IMR-90 (cell line): ENCODE data around the gene SLC18A3. TPM values are rescaled to one million over a fixed set of nuclear protein-coding genes. Genes with fewer than 3 reads are reported as not detected.

Experiments used
- ATAC-seq: fragments of 200-7000 bp; cut with Tn5 transposase; 2 replicates; pipeline ENCODE4 v1.9.1; 2020; ENCODE audit warnings: low read depth, mild to moderate bottlenecking, moderate library complexity
- BruUV-seq: library from RNA; stranded (reverse); fragments of 400-500 nt; replicated peaks from 2 replicates; lab custom pipeline; 2021; lab: Mats Ljungman, UMichigan
- CTCF ChIA-PET: fragments of 300-600 bp; formaldehyde crosslinking; extraction: SDS; loops from one replicate; lab custom pipeline; 2021; ENCODE audit warnings: antibody characterized with exemption; lab: Yijun Ruan, JAX
- POLR2A ChIA-PET: fragments of 300-600 bp; sonication (Branson Sonifier 250); formaldehyde crosslinking; loops from one replicate; lab custom pipeline; 2022; ENCODE audit warnings: antibody characterized with exemption; ENCODE audit not compliant: unreplicated experiment; lab: Charles Lee
- DNase-seq: peaks from one replicate; pipeline ENCODE4 v3.0.0; 2013
- H2AFZ ChIP-seq: replicated peaks from 2 replicates; pipeline ENCODE3; 2013; ENCODE audit warnings: low read length, mild to moderate bottlenecking; ENCODE audit not compliant: poor library complexity
- H2AK5ac ChIP-seq: 2 replicates; pipeline ENCODE4 v1.6.1; 2013; ENCODE audit warnings: low read depth, low read length, inconsistent platforms
- H2AK9ac ChIP-seq: replicated peaks from 2 replicates; pipeline ENCODE3; 2013; ENCODE audit warnings: mild to moderate bottlenecking, low read depth, low read length, moderate library complexity; ENCODE audit not compliant: poor library complexity
- H2BK120ac ChIP-seq: 2 replicates; pipeline ENCODE4 v1.6.1; 2013; ENCODE audit warnings: low read depth, low read length, inconsistent platforms
- H2BK15ac ChIP-seq: 3 replicates; pipeline ENCODE4 v1.6.1; 2013; ENCODE audit warnings: low read depth, low read length, inconsistent platforms
- H2BK20ac ChIP-seq: 2 replicates; pipeline ENCODE4 v1.6.1; 2013; ENCODE audit warnings: low read depth, mild to moderate bottlenecking, inconsistent platforms, low read length, moderate library complexity
- H2BK5ac ChIP-seq: 2 replicates; pipeline ENCODE4 v1.6.1; 2013; ENCODE audit warnings: mild to moderate bottlenecking, low read depth, low read length, inconsistent platforms; ENCODE audit not compliant: poor library complexity, severe bottlenecking
- H3K14ac ChIP-seq: replicated peaks from 2 replicates; pipeline ENCODE4 v1.6.1; 2013; ENCODE audit warnings: low read depth, low read length, inconsistent platforms
- H3K18ac ChIP-seq: 2 replicates; pipeline ENCODE4 v1.6.1; 2013; ENCODE audit warnings: low read depth, low read length, control low read depth
- H3K23ac ChIP-seq: 2 replicates; pipeline ENCODE4 v1.6.1; 2013; ENCODE audit warnings: low read depth, low read length, inconsistent platforms
- H3K27ac ChIP-seq: 2 replicates; pipeline ENCODE4 v1.5.1; 2013; ENCODE audit warnings: mild to moderate bottlenecking, control low read depth, low read length; ENCODE audit not compliant: insufficient read depth
- H3K27me3 ChIP-seq: 2 replicates; pipeline ENCODE4 v1.6.1; 2013; ENCODE audit warnings: low read length; ENCODE audit not compliant: control insufficient read depth, insufficient read depth
- H3K36me3 ChIP-seq: 2 replicates; pipeline ENCODE4 v1.6.1; 2013; ENCODE audit warnings: low read length, mixed read lengths; ENCODE audit not compliant: control insufficient read depth, insufficient read depth
- H3K4ac ChIP-seq: 2 replicates; pipeline ENCODE4 v1.6.1; 2013; ENCODE audit warnings: low read depth, low read length, inconsistent platforms
- H3K4me1 ChIP-seq: 2 replicates; pipeline ENCODE4 v1.6.1; 2013; ENCODE audit warnings: low read length, mixed read lengths; ENCODE audit not compliant: control insufficient read depth, insufficient read depth
- H3K4me2 ChIP-seq: 2 replicates; pipeline ENCODE4 v1.6.1; 2013; ENCODE audit warnings: low read depth, mild to moderate bottlenecking, control low read depth, low read length, moderate library complexity
- H3K4me3 ChIP-seq: 2 replicates; pipeline ENCODE4 v1.5.1; 2013; ENCODE audit warnings: low read depth, mild to moderate bottlenecking, control low read depth, low read length, moderate library complexity; ENCODE audit not compliant: insufficient read depth
- H3K56ac ChIP-seq: 2 replicates; pipeline ENCODE4 v1.6.1; 2013; ENCODE audit warnings: low read length, inconsistent platforms; ENCODE audit not compliant: insufficient read depth; ENCODE audit errors: extremely low read depth
- H3K79me1 ChIP-seq, 2 experiments: 2 replicates each; pipeline ENCODE4 v1.6.1; 2013; ENCODE audit warnings: low read length in 2 of 2, inconsistent platforms in 1 of 2, low read depth in 1 of 2
- H3K9ac ChIP-seq: 2 replicates; pipeline ENCODE4 v1.6.1; 2013; ENCODE audit warnings: low read depth, low read length, control low read depth
- H3K9me1 ChIP-seq: 2 replicates; pipeline ENCODE4 v1.6.1; 2013; ENCODE audit warnings: low read length, inconsistent platforms; ENCODE audit not compliant: insufficient read depth
- H3K9me3 ChIP-seq: 2 replicates; pipeline ENCODE4 v1.6.1; 2013; ENCODE audit warnings: low read length; ENCODE audit not compliant: control insufficient read depth, insufficient read depth
- H4K20me1 ChIP-seq: 2 replicates; pipeline ENCODE4 v1.6.1; 2013; ENCODE audit warnings: low read length, inconsistent platforms; ENCODE audit not compliant: insufficient read depth
- H4K5ac ChIP-seq: 2 replicates; pipeline ENCODE4 v1.6.1; 2013; ENCODE audit warnings: mild to moderate bottlenecking, low read depth, low read length, control low read depth
- H4K8ac ChIP-seq, 2 experiments: 2 replicates each; pipeline ENCODE4 v1.6.1; 2013; ENCODE audit warnings: low read depth in 2 of 2, low read length in 2 of 2, control low read depth in 1 of 2, inconsistent platforms in 1 of 2
- H4K91ac ChIP-seq: 2 replicates; pipeline ENCODE4 v1.6.1; 2013; ENCODE audit warnings: low read depth, low read length, inconsistent platforms; ENCODE audit not compliant: insufficient read depth
- BHLHE40 ChIP-seq: fragments of 150-350 bp; IDR thresholded peaks from 2 replicates; pipeline ENCODE4 v1.6.1; 2016; ENCODE audit warnings: mild to moderate bottlenecking, low read depth, low read length
- CEBPB ChIP-seq: IDR thresholded peaks from 2 replicates; pipeline ENCODE4 v1.6.1; 2012; ENCODE audit warnings: low read depth, low read length, improper control_type of control experiment
- CHD1 ChIP-seq: IDR thresholded peaks from 2 replicates; pipeline ENCODE4 v1.6.1; 2012; ENCODE audit warnings: low read depth, low read length, improper control_type of control experiment
- CTCF ChIP-seq: conservative IDR thresholded peaks from 2 replicates; pipeline ENCODE4 v1.5.1; 2012; ENCODE audit warnings: mild to moderate bottlenecking, low read depth, low read length, improper control_type of control experiment
- FOS ChIP-seq: fragments of 150-350 bp; IDR thresholded peaks from 2 replicates; pipeline ENCODE4 v1.6.1; 2016; ENCODE audit warnings: low read depth, low read length
- MAFK ChIP-seq: IDR thresholded peaks from 2 replicates; pipeline ENCODE4 v1.6.1; 2012; ENCODE audit warnings: low read depth, low read length, improper control_type of control experiment
- MAZ ChIP-seq: IDR thresholded peaks from 2 replicates; pipeline ENCODE4 v1.6.1; 2012; ENCODE audit warnings: low read depth, mild to moderate bottlenecking, low read length, improper control_type of control experiment, moderate library complexity, borderline replicate concordance
- MXI1 ChIP-seq: IDR thresholded peaks from 2 replicates; pipeline ENCODE4 v1.6.1; 2012; ENCODE audit warnings: low read depth, mild to moderate bottlenecking, low read length, moderate library complexity, borderline replicate concordance
- NFE2L2 ChIP-seq: fragments of 150-350 bp; IDR thresholded peaks from 2 replicates; pipeline ENCODE4 v1.6.1; 2016; ENCODE audit warnings: low read depth, mild to moderate bottlenecking, low read length
- POLR2A ChIP-seq: IDR thresholded peaks from 2 replicates; pipeline ENCODE4 v1.6.1; 2012; ENCODE audit warnings: mild to moderate bottlenecking, low read depth, low read length
- RAD21 ChIP-seq: IDR thresholded peaks from 2 replicates; pipeline ENCODE4 v1.6.1; 2012; ENCODE audit warnings: low read length, improper control_type of control experiment
- RCOR1 ChIP-seq: IDR thresholded peaks from 2 replicates; pipeline ENCODE4 v1.6.1; 2012; ENCODE audit warnings: mild to moderate bottlenecking, low read length, improper control_type of control experiment; ENCODE audit not compliant: insufficient replicate concordance
- RFX5 ChIP-seq: IDR thresholded peaks from 2 replicates; pipeline ENCODE4 v1.8.0; 2012; ENCODE audit warnings: low read depth, mild to moderate bottlenecking, low read length, moderate library complexity
- SMC3 ChIP-seq: fragments of 150-350 bp; IDR thresholded peaks from 2 replicates; pipeline ENCODE4 v1.6.1; 2016; ENCODE audit warnings: low read depth, mild to moderate bottlenecking, antibody characterized with exemption, low read length, moderate library complexity
- USF2 ChIP-seq: fragments of 150-350 bp; IDR thresholded peaks from 2 replicates; pipeline ENCODE4 v1.6.1; 2017; ENCODE audit warnings: mild to moderate bottlenecking, antibody characterized with exemption, low read length, low read depth
- WGBS, 2 experiments: methylation state at CpG; one replicate each; pipeline versions ENCODE4 v1.1.5 to v1.1.7; 2013; ENCODE audit warnings: missing lambda C conversion rate in 2 of 2; ENCODE audit not compliant: insufficient read length in 1 of 2; ENCODE audit errors: extremely low coverage in 2 of 2; 5-methylcytosine and 5-hydroxymethylcytosine counted together
- dilution Hi-C: fragments of 300-500 bp; cut with HindIII; formaldehyde crosslinking; loops from one replicate; pipeline ENCODE4 v1.14.3; 2018; ENCODE audit warnings: low sequenced_read_pairs; ENCODE audit not compliant: unreplicated experiment
- in situ Hi-C: fragments of 300-500 bp; cut with MboI; formaldehyde crosslinking; loops from 3 replicates; pipeline ENCODE4 v1.14.3; 2019; ENCODE audit warnings: low sequenced_read_pairs, inconsistent platforms, mixed read lengths
- intact Hi-C: fragments of 100-400 bp; cut with micrococcal nuclease; formaldehyde crosslinking; loops from 2 replicates; pipeline ENCODE4 v1.10.0; 2022
- polyA plus RNA-seq, 3 experiments: library from polyadenylated mRNA; depleted of rRNA; stranded (reverse); fragments of >200 nt; gene quantifications; 2 replicates each; pipeline ENCODE4 v1.2.3, GENCODE V29; 2012; ENCODE audit warnings: low replicate concordance in 1 of 3
- total RNA-seq: library from RNA; depleted of rRNA; stranded (reverse); fragments of >200 nt; gene quantifications from 2 replicates; pipeline ENCODE4 v1.2.3, GENCODE V29; 2012
- TF ChIP-seq, protein P1 (sequence below): fragments of 150-350 bp; IDR thresholded peaks from 2 replicates; pipeline ENCODE4 v1.6.1; 2016; ENCODE audit warnings: low read depth, mild to moderate bottlenecking, low read length, moderate library complexity, borderline replicate concordance

The SLC18A3 gene
- total and polyA plus RNA-seq, 2 of the 4 experiments (the other 2 are of a cell fraction), result not detected

- dilution Hi-C loops, result no loop called here
Observed at GRCh38 chr10:49647554-49647953, 37.4 kb downstream of the SLC18A3 start.

More at GRCh38 chr10:49647554-49647953, 37.4 kb downstream of the SLC18A3 start:
- no CpG with 5 or more reads among the region's 4 CpGs for WGBS, 2 experiments
- H4K20me1 ChIP-seq, result no peaks in the 10 kb centered on the region
- in situ Hi-C loops (no loop called here), intact Hi-C loops (no loop called here)
- ATAC-seq (no peak), DNase-seq (no peak)
- no peaks in the 10 kb centered on the region for H3K9me3 ChIP-seq
- H2AFZ ChIP-seq, result no peak overlapping the region
- no peak overlapping the region for H3K18ac ChIP-seq
- no peak overlapping the region for H4K5ac ChIP-seq
- H3K79me1 ChIP-seq, result no peaks in the 10 kb centered on the region
- H3K23ac ChIP-seq, result no peak overlapping the region
- no peak overlapping the region for H3K4ac ChIP-seq
- TF ChIP-seq RAD21 (no peak), USF2 (no peak), CHD1 (no peak), RCOR1 (no peak), MAFK (no peak), NFE2L2 (no peak), MXI1 (no peak), POLR2A (no peak), MAZ (no peak), CTCF (no peak), RFX5 (no peak), FOS (no peak), BHLHE40 (no peak), SMC3 (no peak), CEBPB (no peak)
- TF ChIP-seq, protein P1, sequence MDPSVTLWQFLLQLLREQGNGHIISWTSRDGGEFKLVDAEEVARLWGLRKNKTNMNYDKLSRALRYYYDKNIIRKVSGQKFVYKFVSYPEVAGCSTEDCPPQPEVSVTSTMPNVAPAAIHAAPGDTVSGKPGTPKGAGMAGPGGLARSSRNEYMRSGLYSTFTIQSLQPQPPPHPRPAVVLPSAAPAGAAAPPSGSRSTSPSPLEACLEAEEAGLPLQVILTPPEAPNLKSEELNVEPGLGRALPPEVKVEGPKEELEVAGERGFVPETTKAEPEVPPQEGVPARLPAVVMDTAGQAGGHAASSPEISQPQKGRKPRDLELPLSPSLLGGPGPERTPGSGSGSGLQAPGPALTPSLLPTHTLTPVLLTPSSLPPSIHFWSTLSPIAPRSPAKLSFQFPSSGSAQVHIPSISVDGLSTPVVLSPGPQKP, result no peak
- no peak overlapping the region for H3K9ac ChIP-seq
- H3K27ac ChIP-seq, result no peak overlapping the region
- no peak overlapping the region for H2AK5ac ChIP-seq
- H2BK15ac ChIP-seq, result no peak overlapping the region
- H2BK120ac ChIP-seq, result no peak overlapping the region
- no peak overlapping the region for H2AK9ac ChIP-seq
- H3K27me3 ChIP-seq, result peaks cover 8% of the 10 kb centered on the region
- no peak overlapping the region for H3K4me3 ChIP-seq
- ChIA-PET POLR2A (no interaction called here), CTCF (no interaction called here)
- H3K36me3 ChIP-seq, result no peaks in the 10 kb centered on the region
- no peak overlapping the region for H3K4me2 ChIP-seq
- BruUV-seq, result no TSS peak
- H4K91ac ChIP-seq, result no peak overlapping the region
- H3K4me1 ChIP-seq, result no peaks in the 10 kb centered on the region
- no peak overlapping the region for H2BK20ac ChIP-seq
- no peaks in the 10 kb centered on the region for H3K9me1 ChIP-seq
- H4K8ac ChIP-seq, result no peak overlapping the region
- H2BK5ac ChIP-seq, result no peak overlapping the region
- H3K14ac ChIP-seq, result no peak overlapping the region
- no peak overlapping the region for H3K56ac ChIP-seq
